GM18502 (cell line): ENCODE results near the gene MSLN.
"Not testable (repeated sequence)": the region's sequence is repeated elsewhere in the genome, so short reads cannot be mapped to it uniquely, and the experiment has no call there.

ENCODE experiments used
- ATAC-seq: cut with Tn5 transposase; IDR thresholded peaks from one replicate; pipeline ENCODE4 v1.9.1; 2021; ENCODE audit warnings: mild to moderate bottlenecking; ENCODE audit not compliant: unreplicated experiment, poor library complexity

MSLN gene

GRCh38 chr16:760545-761343 is at the start of gene MSLN:
MSLN (plus strand) TSS chr16:760734; CDS start chr16:762681, 1,947 bp downstream.
- no peak for ATAC-seq

DNA sequence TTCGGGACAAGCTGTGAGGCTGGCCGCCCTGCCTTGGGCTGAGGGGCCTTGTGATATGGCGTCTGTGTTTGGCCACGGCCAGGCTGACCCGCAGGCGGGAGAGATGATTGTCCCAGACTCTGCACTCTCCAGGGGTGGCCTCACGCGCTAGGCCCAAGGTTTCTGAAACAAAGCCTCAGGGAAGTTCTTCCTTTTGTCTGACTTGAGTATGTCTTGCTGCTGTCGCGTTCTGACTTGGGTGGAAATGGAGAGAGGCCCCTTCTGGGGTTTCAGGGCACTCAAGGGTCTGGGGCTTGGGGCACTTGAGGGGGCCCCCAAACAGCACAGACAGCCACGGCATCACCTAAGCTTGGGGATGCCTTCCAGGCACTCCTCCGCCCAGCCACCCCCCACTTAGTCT is 49.5 kb upstream of the MSLN start:
- no peak for ATAC-seq

- ATAC-seq, result no peak
Measured at GRCh38 chr16:711548-712320, 48.8 kb upstream of the MSLN start.

DNA sequence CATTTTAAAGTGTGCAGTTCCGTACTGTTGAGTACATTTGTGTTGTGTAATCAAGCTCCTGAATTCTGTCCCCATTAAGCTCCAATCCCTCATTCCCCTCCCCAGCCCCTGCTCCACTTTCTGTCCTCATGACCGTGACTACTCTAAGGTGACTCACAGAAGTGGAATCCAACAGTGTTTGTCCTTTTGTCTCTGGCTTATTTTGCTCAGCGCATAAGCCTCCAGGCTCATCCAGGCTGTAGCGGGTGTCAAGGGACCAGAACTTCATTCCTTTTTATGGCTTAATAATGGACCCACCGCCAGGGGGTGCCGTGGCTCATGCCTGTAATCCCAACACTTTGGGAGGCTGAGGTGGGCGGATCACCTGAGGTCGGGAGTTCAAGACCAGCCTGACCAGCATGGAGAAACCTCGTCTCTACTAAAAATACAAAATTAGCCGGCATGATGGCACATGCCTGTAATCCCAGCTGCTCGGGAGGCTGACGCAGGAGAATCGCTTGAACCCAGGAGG is 47.7 kb upstream of the MSLN start:
- ATAC-seq, result not testable (repeated sequence)

- ATAC-seq, result no peak
Measured at GRCh38 chr16:714079-714478, 46.5 kb upstream of the MSLN start.

- ATAC-seq, result peak; percentile 77
Measured at GRCh38 chr16:714558-715476, 45.7 kb upstream of the MSLN start, which contains the start of gene METRN. METRN (plus strand) TSS chr16:715118; CDS start chr16:715290, 172 bp downstream.

DNA sequence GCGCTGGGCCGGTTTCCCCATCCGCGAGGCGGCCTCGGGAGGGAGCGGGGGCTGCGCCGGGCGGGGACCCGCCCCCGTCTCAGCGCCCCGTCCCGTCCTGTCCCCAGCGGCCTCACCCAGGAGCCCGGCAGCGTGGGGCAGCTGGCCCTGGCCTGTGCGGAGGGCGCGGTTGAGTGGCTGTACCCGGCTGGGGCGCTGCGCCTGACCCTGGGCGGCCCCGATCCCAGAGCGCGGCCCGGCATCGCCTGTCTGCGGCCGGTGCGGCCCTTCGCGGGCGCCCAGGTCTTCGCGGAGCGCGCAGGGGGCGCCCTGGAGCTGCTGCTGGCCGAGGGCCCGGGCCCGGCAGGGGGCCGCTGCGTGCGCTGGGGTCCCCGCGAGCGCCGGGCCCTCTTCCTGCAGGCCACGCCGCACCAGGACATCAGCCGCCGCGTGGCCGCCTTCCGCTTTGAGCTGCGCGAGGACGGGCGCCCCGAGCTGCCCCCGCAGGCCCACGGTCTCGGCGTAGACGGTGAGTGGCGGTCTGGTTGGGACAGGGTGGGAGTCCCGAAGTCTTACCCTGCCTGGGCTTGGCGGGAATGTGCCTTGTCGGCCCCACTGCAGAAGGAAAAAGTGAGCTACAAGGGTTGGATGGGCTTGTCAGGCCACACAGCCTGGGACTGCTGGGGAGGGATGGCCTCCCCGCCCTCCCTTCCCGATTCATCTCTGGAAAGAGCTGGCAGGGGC is 44.9 kb upstream of the MSLN start:
- no peak for ATAC-seq

- no peak for ATAC-seq
Measured at GRCh38 chr16:716200-716568, 44.4 kb upstream of the MSLN start.

DNA sequence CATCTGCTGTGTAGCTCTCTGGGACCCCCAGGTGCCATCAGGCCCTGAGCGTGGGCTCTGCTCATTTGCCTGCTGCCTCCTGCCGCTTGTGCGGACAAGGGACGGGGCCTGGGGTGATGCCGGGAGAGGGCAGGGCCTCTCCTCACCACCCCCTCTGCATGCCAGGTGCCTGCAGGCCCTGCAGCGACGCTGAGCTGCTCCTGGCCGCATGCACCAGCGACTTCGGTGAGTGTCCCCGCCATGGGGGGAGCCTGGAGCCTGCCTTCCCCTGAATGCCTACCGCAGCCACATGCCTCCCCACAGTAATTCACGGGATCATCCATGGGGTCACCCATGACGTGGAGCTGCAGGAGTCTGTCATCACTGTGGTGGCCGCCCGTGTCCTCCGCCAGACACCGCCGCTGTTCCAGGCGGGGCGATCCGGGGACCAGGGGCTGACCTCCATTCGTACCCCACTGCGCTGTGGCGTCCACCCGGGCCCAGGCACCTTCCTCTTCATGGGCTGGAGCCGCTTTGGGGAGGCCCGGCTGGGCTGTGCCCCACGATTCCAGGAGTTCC is 43.7 kb upstream of the MSLN start:
- ATAC-seq, result no peak

- no peak for ATAC-seq
Measured at GRCh38 chr16:717450-718245, 42.9 kb upstream of the MSLN start.

- ATAC-seq, result no peak
Measured at GRCh38 chr16:718389-718788, 42.1 kb upstream of the MSLN start.

GRCh38 chr16:718922-719321 is 41.6 kb upstream of the MSLN start:
- no peak for ATAC-seq

DNA sequence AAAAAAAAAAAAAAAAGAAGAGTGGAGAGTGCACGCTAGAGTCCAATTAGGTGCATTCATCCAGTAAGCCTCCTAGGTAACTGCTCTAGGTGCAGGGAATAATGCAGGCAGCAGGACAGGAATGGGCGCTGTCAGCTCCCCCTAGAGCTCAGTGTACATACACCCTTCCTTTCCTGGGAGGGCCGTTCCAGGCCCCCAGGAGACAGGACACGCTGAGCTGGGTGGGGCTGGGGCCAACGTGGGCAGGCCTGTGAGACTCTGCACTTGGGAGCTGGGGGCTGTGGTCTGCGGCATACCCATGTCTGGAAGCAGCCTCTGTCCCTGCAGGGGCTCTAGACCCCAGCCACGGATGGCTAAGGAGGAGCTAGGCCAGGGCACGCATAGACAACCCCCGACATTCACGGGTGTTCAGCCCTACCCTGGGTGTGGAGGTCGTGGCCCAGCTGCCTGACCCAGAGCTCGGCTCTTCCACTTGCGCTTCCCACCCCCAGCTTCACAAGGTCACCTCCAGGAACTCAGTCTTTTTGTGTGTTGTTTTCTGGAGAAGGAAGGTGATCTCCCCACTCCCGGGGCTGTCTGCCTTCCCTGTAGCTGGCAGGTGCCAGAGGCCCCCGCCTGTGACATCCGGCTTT is 40.6 kb upstream of the MSLN start:
- ATAC-seq, result no peak

DNA sequence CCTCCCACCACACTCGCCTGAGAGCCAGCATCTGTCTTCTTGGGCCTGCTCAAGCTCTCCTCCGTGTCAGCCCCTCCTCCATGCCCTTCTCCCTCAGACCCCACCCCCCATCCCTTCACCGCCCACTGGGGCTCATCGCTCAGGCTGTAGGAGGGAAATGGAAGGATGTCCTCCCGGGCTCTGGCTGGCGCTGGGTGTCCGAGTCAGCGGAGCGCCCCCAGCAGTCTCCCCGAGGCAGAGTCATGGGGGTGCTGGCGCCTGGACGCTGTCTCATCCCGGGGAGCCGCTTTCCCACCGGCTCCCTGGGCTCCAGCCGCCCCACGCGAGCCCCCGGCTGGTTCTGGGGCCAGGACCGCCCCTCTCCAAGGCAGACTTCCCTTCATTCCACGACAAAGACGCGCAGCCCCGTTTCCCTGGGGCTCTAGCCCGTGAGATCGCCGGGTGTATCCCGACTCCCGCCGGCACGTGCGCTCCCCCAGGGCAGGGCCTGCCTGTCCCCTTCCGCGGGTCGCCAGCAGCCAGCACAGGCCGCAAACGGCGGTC is 40.0 kb upstream of the MSLN start:
- peak; percentile 22 for ATAC-seq

DNA sequence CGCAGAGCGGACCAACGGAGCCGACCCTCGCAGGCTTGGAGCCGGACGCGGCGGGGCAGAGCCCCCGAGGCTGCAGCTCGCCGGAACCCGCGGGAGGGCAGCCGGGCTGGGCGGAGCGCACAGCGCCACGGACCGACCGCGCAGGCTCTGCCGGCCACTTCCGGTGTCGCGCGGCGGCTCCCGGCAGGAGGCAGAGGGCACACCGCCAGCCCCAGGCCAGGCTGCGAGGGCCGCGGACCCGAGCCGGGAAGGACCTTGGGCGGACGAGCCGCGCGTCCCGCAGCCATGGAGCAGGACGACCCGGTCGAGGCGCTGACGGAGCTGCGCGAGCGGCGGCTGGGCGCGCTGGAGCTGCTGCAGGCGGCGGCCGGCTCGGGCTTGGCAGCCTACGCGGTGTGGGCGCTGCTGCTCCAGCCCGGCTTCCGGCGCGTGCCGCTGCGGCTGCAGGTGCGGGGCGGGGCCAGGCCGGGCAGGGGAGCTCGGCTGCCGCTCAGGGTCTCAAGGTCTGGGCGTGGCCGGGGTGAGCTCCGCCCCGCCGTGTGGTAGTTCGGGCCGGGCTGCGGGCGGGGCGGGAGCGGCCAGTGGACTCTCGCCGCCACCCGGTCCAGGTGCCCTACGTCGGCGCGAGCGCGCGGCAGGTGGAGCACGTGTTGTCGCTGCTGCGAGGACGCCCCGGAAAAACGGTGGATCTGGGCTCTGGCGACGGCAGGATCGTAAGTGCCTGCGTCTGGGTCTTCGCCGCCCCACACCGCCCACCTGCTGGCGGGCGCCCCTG is 39.4 kb upstream of the MSLN start, which contains the start of gene ANTKMT:
ANTKMT (plus strand) TSS at position 157 of the 775 bp plus-strand sequence; CDS start at position 286, 129 bp downstream.
- ATAC-seq, result peak; percentile 63

- ATAC-seq, result no peak
Measured at GRCh38 chr16:721765-722540, 38.6 kb upstream of the MSLN start.
